WTC11 (cell line): ENCODE results near the gene TMEM54. TPM values are rescaled to one million over a fixed set of nuclear protein-coding genes. Genes with fewer than 3 reads are reported as not detected.

Experiments
- ATAC-seq: fragments of 200-7000 bp; cut with Tn5 transposase; 2 replicates; pipeline ENCODE4 v1.10.0; 2021; ENCODE audit warnings: mild to moderate bottlenecking, moderate library complexity
- CTCF ChIA-PET: fragments of 300-600 bp; sonication (Branson Sonifier 250); formaldehyde crosslinking; loops from one replicate; lab custom pipeline; 2021; ENCODE audit warnings: antibody characterized with exemption; lab: Charles Lee
- POLR2A ChIA-PET: fragments of 350-600 bp; sonication (Branson Sonifier 250); formaldehyde crosslinking; loops from one replicate; lab custom pipeline; 2021; ENCODE audit warnings: antibody characterized with exemption; lab: Charles Lee
- DNase-seq: peaks from one replicate; pipeline ENCODE4 v3.0.0; 2021; ENCODE audit warnings: low spot score
- H3K27ac Mint-ChIP-seq: 2 replicates; pipeline ENCODE4 v1.8.0; 2021; ENCODE audit warnings: mixed read lengths
- H3K27me3 Mint-ChIP-seq: 2 replicates; pipeline ENCODE4 v1.8.0; 2021; ENCODE audit warnings: low read depth, mild to moderate bottlenecking, moderate library complexity, mixed read lengths
- H3K36me3 Mint-ChIP-seq: 2 replicates; pipeline ENCODE4 v1.8.0; 2021; ENCODE audit warnings: mixed read lengths
- H3K4me1 Mint-ChIP-seq: 2 replicates; pipeline ENCODE4 v1.8.0; 2022; ENCODE audit warnings: mixed read lengths
- H3K4me3 Mint-ChIP-seq: 2 replicates; pipeline ENCODE4 v1.8.0; 2021; ENCODE audit warnings: mild to moderate bottlenecking, moderate library complexity, mixed read lengths
- H3K9me3 Mint-ChIP-seq: 2 replicates; pipeline ENCODE4 v1.8.0; 2021; ENCODE audit warnings: mixed read lengths
- FOXJ3 ChIP-seq: sonication (generic); formaldehyde crosslinking; IDR thresholded peaks from 2 replicates; pipeline ENCODE4 v1.9.0; 2021; ENCODE audit warnings: missing genetic modification reagents, mild to moderate bottlenecking, borderline replicate concordance
- FOXP1 ChIP-seq: sonication (generic); formaldehyde crosslinking; IDR thresholded peaks from 2 replicates; pipeline ENCODE4 v1.8.0; 2022; ENCODE audit warnings: missing genetic modification reagents, mild to moderate bottlenecking, moderate library complexity, borderline replicate concordance
- GRHL2 ChIP-seq: fragments of 250-450 bp; sonication (Bioruptor Pico); IDR thresholded peaks from 2 replicates; pipeline ENCODE4 v1.8.0; 2022; ENCODE audit warnings: mild to moderate bottlenecking, moderate library complexity; ENCODE audit not compliant: insufficient replicate concordance, severe bottlenecking
- NR1H2 ChIP-seq: sonication (generic); formaldehyde crosslinking; IDR thresholded peaks from 2 replicates; pipeline ENCODE4 v1.9.0; 2021; ENCODE audit warnings: mild to moderate bottlenecking, moderate library complexity, missing genetic modification reagents
- PRRX2 ChIP-seq: fragments of 250-450 bp; sonication (Bioruptor Pico); IDR thresholded peaks from 2 replicates; pipeline ENCODE4 v1.8.0; 2021; ENCODE audit warnings: mild to moderate bottlenecking
- SMAD3 ChIP-seq: sonication (generic); formaldehyde crosslinking; IDR thresholded peaks from 2 replicates; pipeline ENCODE4 v1.8.0; 2022; ENCODE audit warnings: missing genetic modification reagents, mild to moderate bottlenecking, borderline replicate concordance
- ZNF317 ChIP-seq: sonication (generic); formaldehyde crosslinking; IDR thresholded peaks from 2 replicates; pipeline ENCODE4 v1.8.1; 2023; ENCODE audit warnings: low read depth, mild to moderate bottlenecking, moderate library complexity, missing genetic modification reagents, borderline replicate concordance
- ZNF416 ChIP-seq: fragments of 250-450 bp; sonication (Bioruptor Pico); IDR thresholded peaks from 2 replicates; pipeline ENCODE4 v1.9.0; 2021; ENCODE audit warnings: mild to moderate bottlenecking, inconsistent platforms
- total RNA-seq: library from RNA; stranded (reverse); gene quantifications from 3 replicates; pipeline ENCODE4 v1.2.3, GENCODE V29; 2021
- TF ChIP-seq, protein P1 (sequence below): sonication (generic); formaldehyde crosslinking; IDR thresholded peaks from 2 replicates; pipeline ENCODE4 v1.8.0; 2022; ENCODE audit warnings: mild to moderate bottlenecking, missing genetic modification reagents
- TF ChIP-seq, protein P2 (sequence below): fragments of 250-450 bp; sonication (Bioruptor Pico); IDR thresholded peaks from 2 replicates; pipeline ENCODE4 v1.9.0; 2021; ENCODE audit warnings: mild to moderate bottlenecking
- TF ChIP-seq, protein P3 (sequence below): sonication (generic); formaldehyde crosslinking; IDR thresholded peaks from 2 replicates; pipeline ENCODE4 v1.8.0; 2023; ENCODE audit warnings: missing genetic modification reagents, mild to moderate bottlenecking, borderline replicate concordance
- TF ChIP-seq, protein P4 (sequence below): sonication (generic); formaldehyde crosslinking; IDR thresholded peaks from 2 replicates; pipeline ENCODE4 v1.8.1; 2023; ENCODE audit warnings: mild to moderate bottlenecking, missing genetic modification reagents, moderate library complexity
- TF ChIP-seq, protein P5 (sequence below): sonication (generic); formaldehyde crosslinking; IDR thresholded peaks from 2 replicates; pipeline ENCODE4 v1.8.1; 2023; ENCODE audit warnings: mild to moderate bottlenecking, missing genetic modification reagents
- TF ChIP-seq, protein P6 (sequence below): sonication (generic); formaldehyde crosslinking; IDR thresholded peaks from 2 replicates; pipeline ENCODE4 v1.8.0; 2022; ENCODE audit warnings: mild to moderate bottlenecking, missing genetic modification reagents
- TF ChIP-seq, protein P7 (sequence below): fragments of 250-450 bp; sonication (Bioruptor Pico); IDR thresholded peaks from 2 replicates; pipeline ENCODE4 v1.9.0; 2021; ENCODE audit warnings: mild to moderate bottlenecking

TMEM54 gene
- total RNA-seq, 1 experiment from 2014 or later, result 20.7 TPM

DNA sequence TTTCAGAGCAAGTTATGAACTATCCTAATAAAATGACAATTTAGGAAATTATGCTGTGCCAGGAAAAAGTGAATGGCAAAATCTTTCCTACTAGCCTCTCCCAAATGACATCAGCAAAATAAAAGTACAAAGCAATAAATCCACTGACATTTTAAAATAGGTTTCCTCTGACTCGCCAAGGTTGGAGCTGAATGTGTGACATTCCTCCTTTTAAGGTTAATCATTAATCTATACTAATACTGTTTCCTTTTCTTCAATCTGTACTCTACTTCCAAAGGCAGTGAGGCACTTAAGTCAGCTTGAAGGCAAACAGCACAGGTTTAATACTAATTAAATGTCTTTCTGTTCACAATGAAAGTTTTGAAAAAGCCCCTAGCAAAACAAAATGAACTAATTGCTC, 47.7 kb upstream of the TMEM54 start:
- Mint-ChIP-seq H3K4me1 (no peaks in the 10 kb centered on the region), H3K36me3 (peaks cover 26% of the 10 kb centered on the region), H3K9me3 (no peaks in the 10 kb centered on the region), H3K27me3 (no peaks in the 10 kb centered on the region), H3K27ac (no peak overlapping the region), H3K4me3 (no peak overlapping the region)
- DNase-seq (no peak), ATAC-seq (no peak)
- TF ChIP-seq PRRX2 (CRISPR knock-in tag) (no peak), GRHL2 (CRISPR knock-in tag) (no peak), FOXJ3 (CRISPR knock-in tag) (no peak), FOXP1 (CRISPR knock-in tag) (no peak), ZNF317 (no peak), SMAD3 (no peak), ZNF416 (no peak), NR1H2 (CRISPR knock-in tag) (no peak)
- TF ChIP-seq, protein P1, sequence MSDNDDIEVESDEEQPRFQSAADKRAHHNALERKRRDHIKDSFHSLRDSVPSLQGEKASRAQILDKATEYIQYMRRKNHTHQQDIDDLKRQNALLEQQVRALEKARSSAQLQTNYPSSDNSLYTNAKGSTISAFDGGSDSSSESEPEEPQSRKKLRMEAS (CRISPR knock-in tag), result no peak
- TF ChIP-seq, protein P2, sequence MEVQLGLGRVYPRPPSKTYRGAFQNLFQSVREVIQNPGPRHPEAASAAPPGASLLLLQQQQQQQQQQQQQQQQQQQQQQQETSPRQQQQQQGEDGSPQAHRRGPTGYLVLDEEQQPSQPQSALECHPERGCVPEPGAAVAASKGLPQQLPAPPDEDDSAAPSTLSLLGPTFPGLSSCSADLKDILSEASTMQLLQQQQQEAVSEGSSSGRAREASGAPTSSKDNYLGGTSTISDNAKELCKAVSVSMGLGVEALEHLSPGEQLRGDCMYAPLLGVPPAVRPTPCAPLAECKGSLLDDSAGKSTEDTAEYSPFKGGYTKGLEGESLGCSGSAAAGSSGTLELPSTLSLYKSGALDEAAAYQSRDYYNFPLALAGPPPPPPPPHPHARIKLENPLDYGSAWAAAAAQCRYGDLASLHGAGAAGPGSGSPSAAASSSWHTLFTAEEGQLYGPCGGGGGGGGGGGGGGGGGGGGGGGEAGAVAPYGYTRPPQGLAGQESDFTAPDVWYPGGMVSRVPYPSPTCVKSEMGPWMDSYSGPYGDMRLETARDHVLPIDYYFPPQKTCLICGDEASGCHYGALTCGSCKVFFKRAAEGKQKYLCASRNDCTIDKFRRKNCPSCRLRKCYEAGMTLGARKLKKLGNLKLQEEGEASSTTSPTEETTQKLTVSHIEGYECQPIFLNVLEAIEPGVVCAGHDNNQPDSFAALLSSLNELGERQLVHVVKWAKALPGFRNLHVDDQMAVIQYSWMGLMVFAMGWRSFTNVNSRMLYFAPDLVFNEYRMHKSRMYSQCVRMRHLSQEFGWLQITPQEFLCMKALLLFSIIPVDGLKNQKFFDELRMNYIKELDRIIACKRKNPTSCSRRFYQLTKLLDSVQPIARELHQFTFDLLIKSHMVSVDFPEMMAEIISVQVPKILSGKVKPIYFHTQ (CRISPR knock-in tag), result no peak
- TF ChIP-seq, protein P3, sequence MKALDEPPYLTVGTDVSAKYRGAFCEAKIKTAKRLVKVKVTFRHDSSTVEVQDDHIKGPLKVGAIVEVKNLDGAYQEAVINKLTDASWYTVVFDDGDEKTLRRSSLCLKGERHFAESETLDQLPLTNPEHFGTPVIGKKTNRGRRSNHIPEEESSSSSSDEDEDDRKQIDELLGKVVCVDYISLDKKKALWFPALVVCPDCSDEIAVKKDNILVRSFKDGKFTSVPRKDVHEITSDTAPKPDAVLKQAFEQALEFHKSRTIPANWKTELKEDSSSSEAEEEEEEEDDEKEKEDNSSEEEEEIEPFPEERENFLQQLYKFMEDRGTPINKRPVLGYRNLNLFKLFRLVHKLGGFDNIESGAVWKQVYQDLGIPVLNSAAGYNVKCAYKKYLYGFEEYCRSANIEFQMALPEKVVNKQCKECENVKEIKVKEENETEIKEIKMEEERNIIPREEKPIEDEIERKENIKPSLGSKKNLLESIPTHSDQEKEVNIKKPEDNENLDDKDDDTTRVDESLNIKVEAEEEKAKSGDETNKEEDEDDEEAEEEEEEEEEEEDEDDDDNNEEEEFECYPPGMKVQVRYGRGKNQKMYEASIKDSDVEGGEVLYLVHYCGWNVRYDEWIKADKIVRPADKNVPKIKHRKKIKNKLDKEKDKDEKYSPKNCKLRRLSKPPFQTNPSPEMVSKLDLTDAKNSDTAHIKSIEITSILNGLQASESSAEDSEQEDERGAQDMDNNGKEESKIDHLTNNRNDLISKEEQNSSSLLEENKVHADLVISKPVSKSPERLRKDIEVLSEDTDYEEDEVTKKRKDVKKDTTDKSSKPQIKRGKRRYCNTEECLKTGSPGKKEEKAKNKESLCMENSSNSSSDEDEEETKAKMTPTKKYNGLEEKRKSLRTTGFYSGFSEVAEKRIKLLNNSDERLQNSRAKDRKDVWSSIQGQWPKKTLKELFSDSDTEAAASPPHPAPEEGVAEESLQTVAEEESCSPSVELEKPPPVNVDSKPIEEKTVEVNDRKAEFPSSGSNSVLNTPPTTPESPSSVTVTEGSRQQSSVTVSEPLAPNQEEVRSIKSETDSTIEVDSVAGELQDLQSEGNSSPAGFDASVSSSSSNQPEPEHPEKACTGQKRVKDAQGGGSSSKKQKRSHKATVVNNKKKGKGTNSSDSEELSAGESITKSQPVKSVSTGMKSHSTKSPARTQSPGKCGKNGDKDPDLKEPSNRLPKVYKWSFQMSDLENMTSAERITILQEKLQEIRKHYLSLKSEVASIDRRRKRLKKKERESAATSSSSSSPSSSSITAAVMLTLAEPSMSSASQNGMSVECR (CRISPR knock-in tag), result no peak
- TF ChIP-seq, protein P4, sequence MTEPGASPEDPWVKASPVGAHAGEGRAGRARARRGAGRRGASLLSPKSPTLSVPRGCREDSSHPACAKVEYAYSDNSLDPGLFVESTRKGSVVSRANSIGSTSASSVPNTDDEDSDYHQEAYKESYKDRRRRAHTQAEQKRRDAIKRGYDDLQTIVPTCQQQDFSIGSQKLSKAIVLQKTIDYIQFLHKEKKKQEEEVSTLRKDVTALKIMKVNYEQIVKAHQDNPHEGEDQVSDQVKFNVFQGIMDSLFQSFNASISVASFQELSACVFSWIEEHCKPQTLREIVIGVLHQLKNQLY, result no peak
- TF ChIP-seq, protein P5, sequence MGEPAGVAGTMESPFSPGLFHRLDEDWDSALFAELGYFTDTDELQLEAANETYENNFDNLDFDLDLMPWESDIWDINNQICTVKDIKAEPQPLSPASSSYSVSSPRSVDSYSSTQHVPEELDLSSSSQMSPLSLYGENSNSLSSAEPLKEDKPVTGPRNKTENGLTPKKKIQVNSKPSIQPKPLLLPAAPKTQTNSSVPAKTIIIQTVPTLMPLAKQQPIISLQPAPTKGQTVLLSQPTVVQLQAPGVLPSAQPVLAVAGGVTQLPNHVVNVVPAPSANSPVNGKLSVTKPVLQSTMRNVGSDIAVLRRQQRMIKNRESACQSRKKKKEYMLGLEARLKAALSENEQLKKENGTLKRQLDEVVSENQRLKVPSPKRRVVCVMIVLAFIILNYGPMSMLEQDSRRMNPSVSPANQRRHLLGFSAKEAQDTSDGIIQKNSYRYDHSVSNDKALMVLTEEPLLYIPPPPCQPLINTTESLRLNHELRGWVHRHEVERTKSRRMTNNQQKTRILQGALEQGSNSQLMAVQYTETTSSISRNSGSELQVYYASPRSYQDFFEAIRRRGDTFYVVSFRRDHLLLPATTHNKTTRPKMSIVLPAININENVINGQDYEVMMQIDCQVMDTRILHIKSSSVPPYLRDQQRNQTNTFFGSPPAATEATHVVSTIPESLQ, result no peak
- TF ChIP-seq, protein P6, sequence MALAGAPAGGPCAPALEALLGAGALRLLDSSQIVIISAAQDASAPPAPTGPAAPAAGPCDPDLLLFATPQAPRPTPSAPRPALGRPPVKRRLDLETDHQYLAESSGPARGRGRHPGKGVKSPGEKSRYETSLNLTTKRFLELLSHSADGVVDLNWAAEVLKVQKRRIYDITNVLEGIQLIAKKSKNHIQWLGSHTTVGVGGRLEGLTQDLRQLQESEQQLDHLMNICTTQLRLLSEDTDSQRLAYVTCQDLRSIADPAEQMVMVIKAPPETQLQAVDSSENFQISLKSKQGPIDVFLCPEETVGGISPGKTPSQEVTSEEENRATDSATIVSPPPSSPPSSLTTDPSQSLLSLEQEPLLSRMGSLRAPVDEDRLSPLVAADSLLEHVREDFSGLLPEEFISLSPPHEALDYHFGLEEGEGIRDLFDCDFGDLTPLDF (CRISPR knock-in tag), result no peak
- TF ChIP-seq, protein P7, sequence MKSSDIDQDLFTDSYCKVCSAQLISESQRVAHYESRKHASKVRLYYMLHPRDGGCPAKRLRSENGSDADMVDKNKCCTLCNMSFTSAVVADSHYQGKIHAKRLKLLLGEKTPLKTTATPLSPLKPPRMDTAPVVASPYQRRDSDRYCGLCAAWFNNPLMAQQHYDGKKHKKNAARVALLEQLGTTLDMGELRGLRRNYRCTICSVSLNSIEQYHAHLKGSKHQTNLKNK (CRISPR knock-in tag), result no peak
- ChIA-PET CTCF (no interaction called here), POLR2A (no interaction called here)
